Gastroesophageal sphincter (tissue), 3 donors: ENCODE measurements around the gene KIF13A.
"Not testable (repeated sequence)": the region's sequence is repeated elsewhere in the genome, so short reads cannot be mapped to it uniquely, and the experiment has no call there.

Source experiments
- CTCF ChIP-seq, 4 experiments: fragments of 200-600 bp in 2 of 4; fragments of 450-650 bp in 2 of 4; sonication (generic) in 1 of 4; IDR thresholded peaks; one replicate each; pipeline ENCODE4 v1.5.1; 2017 to 2019; ENCODE audit warnings: antibody characterized with exemption in 4 of 4, mild to moderate bottlenecking in 2 of 4, moderate library complexity in 2 of 4
- EP300 ChIP-seq: sonication (generic); formaldehyde crosslinking; IDR thresholded peaks from one replicate; pipeline ENCODE4 v1.6.1; 2017; ENCODE audit warnings: antibody characterized with exemption, mild to moderate bottlenecking
- POLR2A ChIP-seq, 2 donors: fragments of 450-650 bp; IDR thresholded peaks; one replicate each; pipeline ENCODE4 v1.6.1; 2017; ENCODE audit warnings: antibody characterized with exemption in 2 of 2, mild to moderate bottlenecking in 2 of 2, moderate library complexity in 1 of 2
- POLR2AphosphoS5 ChIP-seq: sonication (generic); formaldehyde crosslinking; IDR thresholded peaks from one replicate; pipeline ENCODE4 v1.6.1; 2017; ENCODE audit warnings: antibody characterized with exemption

DNA sequence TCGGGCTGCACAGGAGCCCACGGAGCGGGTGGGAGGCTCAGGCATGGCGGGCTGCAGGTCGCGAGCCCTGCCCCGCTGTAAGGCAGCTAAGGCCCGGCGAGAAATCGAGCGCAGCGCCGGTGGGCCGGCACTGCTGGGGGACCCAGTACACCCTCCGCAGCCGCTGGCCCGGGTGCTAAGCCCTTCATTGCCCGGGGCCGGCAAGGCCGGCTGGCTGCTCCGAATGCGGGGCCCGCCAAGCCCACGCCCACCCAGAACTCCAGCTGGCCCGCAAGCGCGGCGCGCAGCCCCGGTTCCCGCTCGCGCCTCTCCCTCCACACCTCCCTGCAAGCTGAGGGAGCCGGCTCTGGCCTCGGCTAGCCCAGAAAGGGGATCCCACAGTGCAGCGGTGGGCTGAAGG, 11.2 kb downstream of the KIF13A start:
- not testable (repeated sequence) for TF ChIP-seq CTCF (IDR thresholded peaks at IDR 0.05); POLR2A (IDR thresholded peaks at IDR 0.05); EP300; POLR2AphosphoS5
